HEK293T (cell line): ENCODE measurements around the gene IFNG.

Experiments
- ARNT ChIP-seq: fragments of 450-650 bp; IDR thresholded peaks from 2 replicates; pipeline ENCODE4 v1.6.1; 2017; ENCODE audit warnings: mild to moderate bottlenecking
- BHLHE40 ChIP-seq: fragments of 450-650 bp; IDR thresholded peaks from 2 replicates; pipeline ENCODE4 v1.6.1; 2016; ENCODE audit warnings: mild to moderate bottlenecking, moderate library complexity, borderline replicate concordance
- CTBP1 ChIP-seq: fragments of 450-650 bp; IDR thresholded peaks from 2 replicates; pipeline ENCODE4 v1.6.1; 2016; ENCODE audit warnings: borderline replicate concordance
- ELF4 ChIP-seq: fragments of 450-650 bp; IDR thresholded peaks from 2 replicates; pipeline ENCODE4 v1.6.1; 2017; ENCODE audit warnings: antibody characterized with exemption
- FOXK2 ChIP-seq: fragments of 450-650 bp; IDR thresholded peaks from 2 replicates; pipeline ENCODE4 v1.6.1; 2016; ENCODE audit warnings: mild to moderate bottlenecking
- FOXM1 ChIP-seq: fragments of 450-650 bp; IDR thresholded peaks from 2 replicates; pipeline ENCODE4 v1.6.1; 2017; ENCODE audit warnings: mild to moderate bottlenecking, borderline replicate concordance
- HDGF ChIP-seq: fragments of 450-650 bp; IDR thresholded peaks from 2 replicates; pipeline ENCODE4 v1.6.1; 2017; ENCODE audit warnings: antibody characterized with exemption, borderline replicate concordance
- L3MBTL2 ChIP-seq: fragments of 450-650 bp; conservative IDR thresholded peaks from 2 replicates; pipeline ENCODE4 v1.6.1; 2016; ENCODE audit warnings: mild to moderate bottlenecking
- LEF1 ChIP-seq: fragments of 450-650 bp; IDR thresholded peaks from 2 replicates; pipeline ENCODE4 v1.6.1; 2017; ENCODE audit warnings: mild to moderate bottlenecking, borderline replicate concordance
- NFRKB ChIP-seq: fragments of 450-650 bp; IDR thresholded peaks from 2 replicates; pipeline ENCODE4 v1.6.1; 2016; ENCODE audit warnings: mild to moderate bottlenecking, moderate library complexity
- PKNOX1 ChIP-seq: fragments of 450-650 bp; IDR thresholded peaks from 2 replicates; pipeline ENCODE4 v1.6.1; 2016
- SP1 ChIP-seq: fragments of 450-650 bp; IDR thresholded peaks from 2 replicates; pipeline ENCODE4 v1.6.1; 2017
- TARDBP ChIP-seq: fragments of 450-650 bp; IDR thresholded peaks from 2 replicates; pipeline ENCODE4 v1.6.1; 2016
- ZNF384 ChIP-seq: fragments of 450-650 bp; IDR thresholded peaks from 2 replicates; pipeline ENCODE4 v1.6.1; 2016

- TF ChIP-seq FOXM1: no peak
- TF ChIP-seq L3MBTL2: no peak
- no peak for TF ChIP-seq SP1
- no peak for TF ChIP-seq ARNT
- TF ChIP-seq TARDBP: no peak
- no peak for TF ChIP-seq LEF1
- TF ChIP-seq FOXK2: no peak
- no peak for TF ChIP-seq CTBP1
- no peak for TF ChIP-seq ELF4
- no peak for TF ChIP-seq NFRKB
- no peak for TF ChIP-seq HDGF
- no peak for TF ChIP-seq BHLHE40
- TF ChIP-seq ZNF384: no peak
- no peak for TF ChIP-seq PKNOX1
Measured at GRCh38 chr12:68137335-68137830, 22.2 kb downstream of the IFNG start.
